KOPT-K1 (cell line): Measurements from ENCODE around the gene HDAC8.
"Not testable (repeated sequence)": the region's sequence is repeated elsewhere in the genome, so short reads cannot be mapped to it uniquely, and the experiment has no call there.

Experiments used
- H3K27ac ChIP-seq: fragments of 200-600 bp; sonication (generic); 2 replicates; pipeline ENCODE4 v1.5.1; 2016; ENCODE audit warnings: antibody characterized with exemption, mild to moderate bottlenecking, low read depth, low read length; ENCODE audit not compliant: poor library complexity, severe bottlenecking
- H3K36me3 ChIP-seq: fragments of 200-600 bp; sonication (generic); 2 replicates; pipeline ENCODE4 v1.5.1; 2017; ENCODE audit warnings: antibody characterized with exemption, mild to moderate bottlenecking, low read length, moderate library complexity; ENCODE audit not compliant: insufficient read depth
- H3K9me3 ChIP-seq: fragments of 200-600 bp; sonication (generic); 2 replicates; pipeline ENCODE4 v1.5.1; 2017; ENCODE audit warnings: antibody characterized with exemption, low read length, mild to moderate bottlenecking; ENCODE audit not compliant: insufficient read depth, poor library complexity, severe bottlenecking

The HDAC8 gene

GRCh38 chrX:72460715-72461114 lies 111.9 kb downstream of the HDAC8 start:
- peaks cover 7% of the 10 kb centered on the region; the same call in 1 of the 2 replicates for H3K36me3 ChIP-seq
- no peak overlapping the region for H3K27ac ChIP-seq
- no peaks in the 10 kb centered on the region for H3K9me3 ChIP-seq

DNA sequence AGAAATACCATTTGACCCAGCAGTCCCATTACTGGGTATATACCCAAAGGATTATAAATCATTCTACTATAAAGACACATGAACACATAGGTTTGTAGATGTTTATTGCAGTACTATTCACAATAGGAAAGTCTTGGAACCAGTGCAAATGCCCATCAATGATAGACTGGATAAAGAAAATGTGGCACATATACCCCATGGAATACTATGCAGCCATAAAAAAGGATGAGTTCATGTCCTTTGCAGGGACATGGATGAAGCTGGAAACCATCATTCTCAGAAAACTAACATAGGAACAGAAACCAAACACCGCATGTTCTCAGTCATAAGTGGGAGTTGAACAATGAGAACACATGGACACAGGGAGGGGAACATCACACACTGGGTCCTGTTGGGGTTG lies 123.6 kb downstream of the HDAC8 start:
- not testable (repeated sequence) for H3K36me3 ChIP-seq, H3K27ac ChIP-seq, H3K9me3 ChIP-seq

GRCh38 chrX:72440764-72441163 lies 131.9 kb downstream of the HDAC8 start:
- not testable (repeated sequence) for H3K9me3 ChIP-seq

DNA sequence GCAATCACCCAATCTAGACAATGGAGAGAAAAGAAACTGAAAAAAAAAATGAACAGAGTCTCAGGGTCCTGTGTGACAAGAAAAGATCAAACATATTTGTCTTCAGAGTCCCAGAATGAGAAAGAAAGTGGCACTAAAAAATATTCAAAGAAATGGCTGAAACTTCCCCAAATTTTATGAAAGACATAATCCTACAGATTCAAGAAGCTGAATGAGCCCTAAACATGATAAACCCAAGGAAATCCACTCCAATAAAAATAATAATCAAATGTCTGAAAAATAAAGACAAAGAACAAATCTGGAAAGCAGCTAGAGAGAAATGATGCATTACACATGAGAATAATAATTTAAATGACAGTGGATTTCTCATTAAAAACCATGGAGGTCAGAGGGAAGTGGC lies 136.6 kb downstream of the HDAC8 start:
- Histone ChIP-seq H3K36me3 (no peaks in the 10 kb centered on the region), H3K9me3 (peaks cover 13% of the 10 kb centered on the region), H3K27ac (no peak overlapping the region)

More at GRCh38 chrX:72440764-72441163, 131.9 kb downstream of the HDAC8 start:
- H3K36me3 ChIP-seq, H3K27ac ChIP-seq: not testable (repeated sequence)

DNA sequence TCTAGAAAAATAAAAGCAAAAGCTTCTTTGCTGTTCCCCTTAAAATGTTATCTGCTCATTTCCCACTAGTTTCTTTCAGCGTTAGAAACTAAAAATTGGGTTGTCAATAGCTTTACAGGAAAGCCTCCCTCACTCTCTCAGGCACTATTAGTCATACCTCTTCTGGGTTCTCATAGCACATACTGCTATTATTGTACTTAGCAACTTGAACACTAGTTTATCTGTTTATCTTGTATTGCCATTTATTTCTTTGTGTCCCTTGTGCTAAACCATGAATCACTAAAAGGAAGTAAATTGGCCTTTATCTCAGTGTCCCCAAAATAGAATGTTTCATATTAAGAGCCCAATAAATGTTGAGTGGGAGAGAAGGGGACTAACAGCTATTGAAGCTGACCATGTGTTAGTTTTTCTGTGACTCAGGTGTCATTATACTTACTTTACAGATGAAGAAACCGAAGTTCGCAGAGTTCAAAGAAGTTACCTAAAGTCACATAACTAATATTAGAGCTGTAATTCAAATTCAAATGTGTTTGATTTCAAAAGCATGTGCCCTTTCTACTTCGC lies 142.2 kb downstream of the HDAC8 start:
- H3K27ac ChIP-seq: no peak overlapping the region
- no peaks in the 10 kb centered on the region for H3K36me3 ChIP-seq
- peaks cover 5% of the 10 kb centered on the region for H3K9me3 ChIP-seq

GRCh38 chrX:72421797-72422196 lies 150.8 kb downstream of the HDAC8 start:
- Histone ChIP-seq H3K36me3 (no peaks in the 10 kb centered on the region), H3K9me3 (peaks cover 14% of the 10 kb centered on the region), H3K27ac (no peak overlapping the region)

DNA sequence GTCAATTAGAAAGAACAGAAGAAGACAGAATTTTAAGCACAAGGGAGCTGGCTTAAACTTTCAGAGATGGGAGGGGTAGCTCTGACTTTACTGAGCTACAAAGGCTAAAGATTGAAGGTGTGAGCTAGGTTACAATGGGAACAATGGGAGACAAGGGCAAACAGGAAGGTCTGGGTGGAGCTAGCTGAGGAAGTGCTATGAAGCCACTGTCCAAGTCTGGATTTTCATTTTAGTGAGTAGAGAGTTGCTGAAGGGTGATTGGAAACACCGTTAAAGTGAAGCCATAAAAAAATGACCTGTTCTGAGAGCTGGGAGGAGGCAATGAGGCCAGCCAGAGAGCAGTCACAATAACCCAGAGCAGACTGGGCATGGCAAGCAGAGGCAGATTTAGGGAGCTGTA lies 162.7 kb downstream of the HDAC8 start:
- Histone ChIP-seq H3K36me3 (no peaks in the 10 kb centered on the region), H3K27ac (no peak overlapping the region), H3K9me3 (no peaks in the 10 kb centered on the region)

- no peaks in the 10 kb centered on the region for H3K9me3 ChIP-seq
- no peak overlapping the region for H3K27ac ChIP-seq
- no peaks in the 10 kb centered on the region for H3K36me3 ChIP-seq
Observed at GRCh38 chrX:72408885-72409284, 163.8 kb downstream of the HDAC8 start.

DNA sequence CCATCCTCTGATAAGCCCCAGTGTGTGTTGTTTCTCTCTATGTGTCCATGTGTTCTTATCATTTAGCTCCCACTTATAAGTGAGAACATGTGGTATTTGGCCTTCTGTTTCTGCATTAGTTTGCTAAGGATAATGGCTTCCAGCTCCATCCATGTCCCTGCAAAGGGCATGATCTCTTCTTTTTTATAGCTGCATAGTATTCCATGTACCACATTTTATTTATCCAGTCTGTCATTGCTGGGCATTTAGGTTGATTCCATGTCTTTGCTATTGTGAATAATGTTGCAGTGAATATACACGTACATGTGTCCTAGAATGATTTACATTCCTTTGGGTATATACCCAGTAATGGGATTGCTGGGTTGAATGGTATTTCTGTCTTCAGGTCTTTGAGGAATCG lies 167.5 kb downstream of the HDAC8 start:
- H3K27ac ChIP-seq, H3K9me3 ChIP-seq, H3K36me3 ChIP-seq: not testable (repeated sequence)

DNA sequence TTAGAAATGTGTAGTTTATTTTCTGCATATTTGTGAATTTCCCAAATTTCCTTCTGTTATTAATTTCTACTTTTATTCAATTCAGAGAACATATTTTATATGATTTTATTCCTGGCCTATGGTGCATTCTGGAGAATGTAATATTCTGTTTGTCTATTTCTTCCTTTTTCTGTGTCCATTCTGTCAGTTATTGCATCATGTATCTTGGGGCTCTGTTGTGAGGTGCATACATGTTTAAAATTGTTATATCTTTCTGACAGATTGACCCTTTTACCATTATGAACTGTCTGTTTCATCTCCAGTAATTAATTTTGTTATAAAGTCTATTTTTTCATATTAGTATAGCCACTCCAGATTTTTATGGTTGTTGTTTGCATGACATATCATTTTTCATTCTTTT lies 170.0 kb downstream of the HDAC8 start:
- H3K27ac ChIP-seq: no peak overlapping the region
- H3K36me3 ChIP-seq: no peaks in the 10 kb centered on the region
- no peaks in the 10 kb centered on the region for H3K9me3 ChIP-seq

DNA sequence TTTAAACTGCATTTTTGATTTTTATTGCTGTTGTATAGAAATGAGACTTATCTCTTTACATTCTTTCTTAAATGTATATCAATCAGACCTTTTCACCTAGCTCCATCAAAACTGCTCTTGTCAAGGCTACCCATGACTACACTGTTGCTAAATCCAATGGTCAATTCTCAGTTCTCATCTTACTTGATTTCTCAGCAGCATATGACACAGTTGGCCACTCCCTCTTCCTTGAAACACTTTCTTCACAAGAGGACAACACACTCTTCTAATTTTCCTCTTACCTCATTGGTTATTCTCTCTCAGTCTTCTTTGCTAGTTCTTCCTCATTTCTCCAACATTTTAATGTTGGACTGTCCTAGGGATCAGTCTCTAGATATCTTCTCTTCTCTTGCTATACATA lies 172.8 kb downstream of the HDAC8 start:
- H3K36me3 ChIP-seq: no peaks in the 10 kb centered on the region
- H3K27ac ChIP-seq: no peak overlapping the region
- H3K9me3 ChIP-seq: no peaks in the 10 kb centered on the region

GRCh38 chrX:72396117-72396516 lies 176.5 kb downstream of the HDAC8 start:
- Histone ChIP-seq H3K27ac (no peak overlapping the region), H3K36me3 (no peaks in the 10 kb centered on the region), H3K9me3 (no peaks in the 10 kb centered on the region)

DNA sequence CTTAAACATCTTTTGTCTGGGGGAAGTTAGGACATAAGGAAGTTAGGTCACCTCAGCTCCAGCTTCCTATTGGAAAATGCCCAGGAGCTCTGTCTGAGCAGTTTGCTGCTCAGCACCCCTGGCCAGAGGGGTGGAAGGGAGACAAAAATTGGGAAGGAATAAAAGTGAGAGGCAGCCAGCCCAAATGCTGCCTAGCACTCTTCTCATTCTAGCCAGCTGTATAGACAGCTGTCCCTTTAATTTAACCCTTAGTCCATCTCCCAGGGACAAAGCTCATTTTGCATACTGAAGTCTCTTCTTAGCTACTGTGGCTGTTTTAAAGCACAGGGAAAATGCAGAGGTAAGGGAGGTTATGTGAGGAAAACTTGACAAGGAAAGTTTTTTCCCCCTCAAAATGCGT lies 177.4 kb downstream of the HDAC8 start:
- no peaks in the 10 kb centered on the region for H3K36me3 ChIP-seq
- no peaks in the 10 kb centered on the region for H3K9me3 ChIP-seq
- H3K27ac ChIP-seq: no peak overlapping the region

DNA sequence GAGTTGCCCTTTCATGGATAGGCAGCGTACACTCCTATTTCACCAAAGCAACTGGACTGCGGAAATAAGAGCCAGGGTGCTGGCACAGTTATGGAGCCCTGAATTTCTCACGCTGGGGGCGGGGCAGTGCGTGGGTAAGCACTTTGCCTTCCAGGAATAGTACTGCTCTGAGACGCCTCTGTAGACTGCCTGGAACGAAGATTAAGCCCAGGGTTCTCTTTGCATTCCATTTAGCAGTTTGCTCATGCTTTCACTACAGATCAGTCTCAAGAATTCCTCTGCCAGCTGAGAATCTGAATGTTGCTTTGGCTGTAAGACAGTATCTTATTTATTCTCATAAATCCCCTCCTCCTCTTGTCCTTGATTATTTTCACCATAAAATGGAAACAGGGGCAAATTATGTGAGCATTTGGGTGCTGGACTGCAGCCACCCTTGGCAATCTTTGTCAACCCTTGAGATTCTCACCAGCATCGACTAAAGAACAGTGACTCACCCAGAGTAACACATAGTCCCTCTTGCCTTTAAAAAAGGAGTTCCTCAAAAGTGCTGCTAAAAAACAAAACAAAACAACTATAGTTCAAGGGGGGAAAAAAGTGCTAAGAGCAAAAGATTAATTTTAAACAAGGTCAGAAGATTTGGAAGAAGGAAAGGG lies 178.0 kb downstream of the HDAC8 start:
- Histone ChIP-seq H3K27ac (no peak overlapping the region), H3K9me3 (no peaks in the 10 kb centered on the region), H3K36me3 (no peaks in the 10 kb centered on the region)

DNA sequence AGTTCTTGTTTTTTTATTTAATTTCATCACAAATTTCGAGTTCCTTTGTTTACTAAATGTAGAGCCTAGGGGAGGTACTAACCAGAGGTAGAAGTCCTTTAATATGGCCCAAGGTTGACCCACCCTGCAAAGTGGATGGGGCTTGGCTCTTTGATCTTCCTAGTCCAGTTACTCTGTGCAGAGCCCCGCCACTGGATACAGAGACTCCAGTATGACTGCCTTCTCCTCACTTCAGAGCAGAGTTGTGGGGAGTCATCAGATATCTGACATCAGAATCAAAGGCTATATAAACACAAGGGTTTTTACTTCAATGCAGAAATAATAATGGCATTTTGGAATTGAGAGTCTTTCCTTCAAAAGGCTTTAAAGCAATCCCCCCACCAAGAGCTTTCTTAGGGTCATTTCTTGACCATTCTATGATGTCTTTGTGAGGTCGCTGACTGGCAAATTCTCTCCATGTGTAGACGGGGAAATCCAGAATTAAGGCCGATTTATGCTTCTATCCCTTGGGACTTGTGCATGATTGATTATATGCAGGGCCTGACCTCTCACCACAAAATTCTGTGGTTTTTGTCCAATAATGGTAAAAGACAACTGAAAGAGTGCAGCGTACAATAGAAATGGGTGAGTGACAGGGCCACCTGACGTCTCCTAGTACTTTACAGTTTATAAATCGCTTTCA lies 178.7 kb downstream of the HDAC8 start:
- H3K36me3 ChIP-seq: no peaks in the 10 kb centered on the region
- no peaks in the 10 kb centered on the region for H3K9me3 ChIP-seq
- no peak overlapping the region for H3K27ac ChIP-seq
